GM10266 (cell line): ENCODE results near the gene STK32C.

Experiments used
- DNase-seq: peaks from one replicate; pipeline ENCODE4 v3.0.0; 2012; ENCODE audit errors: extremely low spot score
- CTCF ChIP-seq: IDR thresholded peaks from 2 replicates; pipeline ENCODE4 v1.5.1; 2012; ENCODE audit warnings: mild to moderate bottlenecking, low read depth; ENCODE audit not compliant: control insufficient read depth, insufficient read depth; ENCODE audit errors: missing control alignments

The STK32C gene

GRCh38 chr10:132237396-132237795 lies 70.4 kb downstream of the STK32C start:
- TF ChIP-seq CTCF = no peak
- no peak for DNase-seq

- TF ChIP-seq CTCF = no peak
- DNase-seq = no peak
Measured at GRCh38 chr10:132236881-132237280, 70.9 kb downstream of the STK32C start.

GRCh38 chr10:132236161-132236560 lies 71.6 kb downstream of the STK32C start:
- TF ChIP-seq CTCF = peak; percentile 2

GRCh38 chr10:132234860-132235259 lies 72.9 kb downstream of the STK32C start:
- TF ChIP-seq CTCF = no peak
- DNase-seq = no peak

More at GRCh38 chr10:132236161-132236560, 71.6 kb downstream of the STK32C start:
- no peak for DNase-seq

- DNase-seq = no peak
- TF ChIP-seq CTCF = no peak
Measured at GRCh38 chr10:132233501-132234085, 74.2 kb downstream of the STK32C start.

- no peak for DNase-seq
- TF ChIP-seq CTCF = no peak
Measured at GRCh38 chr10:132232981-132233380, 74.8 kb downstream of the STK32C start.

GRCh38 chr10:132232023-132232951 lies 75.5 kb downstream of the STK32C start:
- no peak for DNase-seq
- TF ChIP-seq CTCF = no peak
